Calu3 (cell line): Measurements from ENCODE around the gene CDON. TPM values are rescaled to one million over a fixed set of nuclear protein-coding genes. Genes with fewer than 3 reads are reported as not detected.

Experiments used
- BruUV-seq: library from RNA; stranded (reverse); fragments of 400-500 nt; replicated peaks from 2 replicates; lab custom pipeline; 2021; lab: Mats Ljungman, UMichigan
- CTCF ChIA-PET: fragments of 300-600 bp; sonication (Branson Sonifier 250); formaldehyde crosslinking; loops from one replicate; lab custom pipeline; 2022; ENCODE audit warnings: antibody characterized with exemption; lab: Charles Lee
- DNase-seq: peaks from one replicate; pipeline ENCODE4 v3.0.0; 2022
- H3K27ac Mint-ChIP-seq: one replicate; pipeline ENCODE4 v1.8.0; 2022; ENCODE audit warnings: mixed read lengths; ENCODE audit not compliant: unreplicated experiment
- H3K27me3 Mint-ChIP-seq: one replicate; pipeline ENCODE4 v1.8.0; 2022; ENCODE audit warnings: mixed read lengths; ENCODE audit not compliant: unreplicated experiment
- H3K36me3 Mint-ChIP-seq: one replicate; pipeline ENCODE4 v1.8.0; 2022; ENCODE audit warnings: mild to moderate bottlenecking, moderate library complexity, mixed read lengths; ENCODE audit not compliant: insufficient read depth, unreplicated experiment
- H3K4me1 Mint-ChIP-seq: one replicate; pipeline ENCODE4 v1.8.0; 2022; ENCODE audit warnings: mild to moderate bottlenecking, low read depth, mixed read lengths; ENCODE audit not compliant: unreplicated experiment
- H3K4me3 Mint-ChIP-seq: one replicate; pipeline ENCODE4 v1.8.0; 2022; ENCODE audit warnings: mild to moderate bottlenecking, low read depth, moderate library complexity, mixed read lengths; ENCODE audit not compliant: unreplicated experiment
- H3K9me3 Mint-ChIP-seq: one replicate; pipeline ENCODE4 v1.8.0; 2022; ENCODE audit warnings: low read depth, mixed read lengths; ENCODE audit not compliant: unreplicated experiment
- CTCF ChIP-seq: fragments of 200-600 bp; IDR thresholded peaks from one replicate; pipeline ENCODE4 v1.8.0; 2022; ENCODE audit warnings: antibody characterized with exemption; ENCODE audit not compliant: unreplicated experiment
- intact Hi-C: fragments of 100-400 bp; cut with micrococcal nuclease; formaldehyde crosslinking; loops from one replicate; pipeline ENCODE4 v1.10.0; 2022; ENCODE audit not compliant: unreplicated experiment
- total RNA-seq: library from RNA; stranded (reverse); gene quantifications from 2 replicates; pipeline ENCODE4 v1.2.3, GENCODE V29; 2022

The CDON gene
- total RNA-seq, 1 experiment from 2014 or later, result 14.8 TPM

- CTCF ChIA-PET, result no interaction called here
- no TSS peak for BruUV-seq
- no peak for TF ChIP-seq CTCF
- Mint-ChIP-seq H3K9me3 (no peaks in the 10 kb centered on the region), H3K4me1 (peaks cover 12% of the 10 kb centered on the region), H3K36me3 (no peaks in the 10 kb centered on the region), H3K27ac (no peak overlapping the region), H3K27me3 (no peaks in the 10 kb centered on the region), H3K4me3 (no peak overlapping the region)
- DNase-seq, result no peak
- intact Hi-C loops, result no loop called here
Observed at GRCh38 chr11:126008956-126009355, 53.7 kb downstream of the CDON start.

- CTCF ChIA-PET, result no interaction called here
- no peak for TF ChIP-seq CTCF
- Mint-ChIP-seq H3K36me3 (no peaks in the 10 kb centered on the region), H3K4me3 (no peak overlapping the region), H3K4me1 (peaks cover 12% of the 10 kb centered on the region), H3K27ac (peak overlapping the region; percentile 33), H3K27me3 (no peaks in the 10 kb centered on the region), H3K9me3 (no peaks in the 10 kb centered on the region)
- intact Hi-C loops, result no loop called here
- DNase-seq, result peak; percentile 3
- no TSS peak for BruUV-seq
Observed at GRCh38 chr11:126007238-126007637, 55.4 kb downstream of the CDON start.

GRCh38 chr11:126006068-126006467, 56.6 kb downstream of the CDON start:
- CTCF ChIA-PET, result no interaction called here

GRCh38 chr11:126002181-126002580, 60.5 kb downstream of the CDON start:
- no peaks in the 10 kb centered on the region for H3K27me3 Mint-ChIP-seq
- no TSS peak for BruUV-seq
- CTCF ChIA-PET, result no interaction called here
- no peak for TF ChIP-seq CTCF
- no peaks in the 10 kb centered on the region for H3K9me3 Mint-ChIP-seq
- peaks cover 5% of the 10 kb centered on the region for H3K4me1 Mint-ChIP-seq
- no peaks in the 10 kb centered on the region for H3K36me3 Mint-ChIP-seq
- H3K4me3 Mint-ChIP-seq, result no peak overlapping the region
- intact Hi-C loops, result no loop called here
- no peak for DNase-seq
- no peak overlapping the region for H3K27ac Mint-ChIP-seq

More at GRCh38 chr11:126006068-126006467, 56.6 kb downstream of the CDON start:
- H3K9me3 Mint-ChIP-seq, result no peaks in the 10 kb centered on the region
- no TSS peak for BruUV-seq
- no peak overlapping the region for H3K4me3 Mint-ChIP-seq
- no peak for DNase-seq
- no peak overlapping the region for H3K27ac Mint-ChIP-seq
- TF ChIP-seq CTCF, result no peak
- intact Hi-C loops, result no loop called here
- H3K27me3 Mint-ChIP-seq, result no peaks in the 10 kb centered on the region
- H3K36me3 Mint-ChIP-seq, result no peaks in the 10 kb centered on the region
- peaks cover 12% of the 10 kb centered on the region for H3K4me1 Mint-ChIP-seq
